Neuron (in vitro differentiated cells): Measurements from ENCODE around the gene REPIN1.

Experiments
- H2AFZ ChIP-seq: one replicate; pipeline ENCODE4 v1.6.1; 2013; ENCODE audit warnings: low read depth, mild to moderate bottlenecking, inconsistent platforms, low read length, moderate library complexity
- H3K27me3 ChIP-seq: one replicate; pipeline ENCODE4 v1.6.1; 2013; ENCODE audit warnings: low read length; ENCODE audit not compliant: insufficient read depth
- H3K36me3 ChIP-seq: one replicate; pipeline ENCODE4 v1.6.1; 2013; ENCODE audit warnings: low read length; ENCODE audit not compliant: insufficient read depth
- H3K4me1 ChIP-seq: one replicate; pipeline ENCODE4 v1.6.1; 2013; ENCODE audit warnings: low read length; ENCODE audit not compliant: insufficient read depth
- H3K4me3 ChIP-seq: 2 replicates; pipeline ENCODE4 v1.5.1; 2013; ENCODE audit warnings: mild to moderate bottlenecking, low read length, moderate library complexity
- H3K9me3 ChIP-seq: one replicate; pipeline ENCODE4 v1.6.1; 2013; ENCODE audit warnings: low read length

The REPIN1 gene

GRCh38 chr7:150330211-150330885 is 38.3 kb upstream of the REPIN1 start:
- Histone ChIP-seq H3K4me3 (no peak overlapping the region), H3K9me3 (no peaks in the 10 kb centered on the region), H3K4me1 (no peaks in the 10 kb centered on the region), H3K27me3 (peaks cover 6% of the 10 kb centered on the region), H3K36me3 (no peaks in the 10 kb centered on the region), H2AFZ (no peak overlapping the region)

GRCh38 chr7:150332852-150333635 is 35.6 kb upstream of the REPIN1 start:
- no peaks in the 10 kb centered on the region for H3K36me3 ChIP-seq
- H3K4me3 ChIP-seq, result no peak overlapping the region

GRCh38 chr7:150333659-150334058 is 35.0 kb upstream of the REPIN1 start:
- Histone ChIP-seq H3K9me3 (no peaks in the 10 kb centered on the region), H3K36me3 (no peaks in the 10 kb centered on the region), H2AFZ (no peak overlapping the region), H3K4me1 (peaks cover 2% of the 10 kb centered on the region), H3K27me3 (peaks cover 3% of the 10 kb centered on the region), H3K4me3 (no peak overlapping the region)

More at GRCh38 chr7:150332852-150333635, 35.6 kb upstream of the REPIN1 start:
- no peaks in the 10 kb centered on the region for H3K9me3 ChIP-seq
- no peak overlapping the region for H2AFZ ChIP-seq
- H3K4me1 ChIP-seq, result peaks cover 2% of the 10 kb centered on the region
- H3K27me3 ChIP-seq, result peaks cover 3% of the 10 kb centered on the region

GRCh38 chr7:150334108-150334507 is 34.5 kb upstream of the REPIN1 start:
- H3K36me3 ChIP-seq, result no peaks in the 10 kb centered on the region

GRCh38 chr7:150335108-150335773 is 33.4 kb upstream of the REPIN1 start:
- H3K9me3 ChIP-seq, result no peaks in the 10 kb centered on the region
- H3K27me3 ChIP-seq, result peaks cover 1% of the 10 kb centered on the region
- H3K4me1 ChIP-seq, result peaks cover 3% of the 10 kb centered on the region
- no peak overlapping the region for H2AFZ ChIP-seq
- H3K36me3 ChIP-seq, result no peaks in the 10 kb centered on the region
- no peak overlapping the region for H3K4me3 ChIP-seq

More at GRCh38 chr7:150334108-150334507, 34.5 kb upstream of the REPIN1 start:
- Histone ChIP-seq H3K4me3 (no peak overlapping the region), H2AFZ (no peak overlapping the region), H3K9me3 (no peaks in the 10 kb centered on the region), H3K4me1 (peaks cover 2% of the 10 kb centered on the region), H3K27me3 (peaks cover 3% of the 10 kb centered on the region)

- Histone ChIP-seq H2AFZ (no peak overlapping the region), H3K27me3 (no peaks in the 10 kb centered on the region), H3K9me3 (no peaks in the 10 kb centered on the region), H3K36me3 (no peaks in the 10 kb centered on the region), H3K4me3 (no peak overlapping the region), H3K4me1 (peaks cover 4% of the 10 kb centered on the region)
Measured at GRCh38 chr7:150335774-150336112, 32.9 kb upstream of the REPIN1 start.

- Histone ChIP-seq H3K9me3 (no peaks in the 10 kb centered on the region), H2AFZ (no peak overlapping the region), H3K36me3 (no peaks in the 10 kb centered on the region), H3K27me3 (no peaks in the 10 kb centered on the region), H3K4me1 (peaks cover 4% of the 10 kb centered on the region), H3K4me3 (no peak overlapping the region)
Measured at GRCh38 chr7:150336746-150337145, 31.9 kb upstream of the REPIN1 start.

- H2AFZ ChIP-seq, result no peak overlapping the region
- peaks cover 9% of the 10 kb centered on the region for H3K4me1 ChIP-seq
- no peaks in the 10 kb centered on the region for H3K36me3 ChIP-seq
- H3K9me3 ChIP-seq, result no peaks in the 10 kb centered on the region
- H3K27me3 ChIP-seq, result no peaks in the 10 kb centered on the region
- H3K4me3 ChIP-seq, result no peak overlapping the region
Measured at GRCh38 chr7:150337179-150337578, 31.4 kb upstream of the REPIN1 start.

- H3K36me3 ChIP-seq, result no peaks in the 10 kb centered on the region
- no peak overlapping the region for H2AFZ ChIP-seq
- no peaks in the 10 kb centered on the region for H3K9me3 ChIP-seq
- H3K4me3 ChIP-seq, result no peak overlapping the region
- H3K27me3 ChIP-seq, result no peaks in the 10 kb centered on the region
- H3K4me1 ChIP-seq, result peaks cover 9% of the 10 kb centered on the region
Measured at GRCh38 chr7:150337659-150338081, 31.0 kb upstream of the REPIN1 start.

GRCh38 chr7:150338166-150338829 is 30.3 kb upstream of the REPIN1 start:
- H3K4me3 ChIP-seq, result no peak overlapping the region
- H3K4me1 ChIP-seq, result peaks cover 9% of the 10 kb centered on the region
- H3K36me3 ChIP-seq, result no peaks in the 10 kb centered on the region
- H3K27me3 ChIP-seq, result no peaks in the 10 kb centered on the region
- no peaks in the 10 kb centered on the region for H3K9me3 ChIP-seq
- H2AFZ ChIP-seq, result no peak overlapping the region

- H2AFZ ChIP-seq, result no peak overlapping the region
- H3K36me3 ChIP-seq, result no peaks in the 10 kb centered on the region
- no peak overlapping the region for H3K4me3 ChIP-seq
- peaks cover 3% of the 10 kb centered on the region for H3K9me3 ChIP-seq
- H3K4me1 ChIP-seq, result peaks cover 9% of the 10 kb centered on the region
- no peaks in the 10 kb centered on the region for H3K27me3 ChIP-seq
Measured at GRCh38 chr7:150339409-150339809, 29.2 kb upstream of the REPIN1 start.

- no peaks in the 10 kb centered on the region for H3K36me3 ChIP-seq
- no peak overlapping the region for H2AFZ ChIP-seq
- no peaks in the 10 kb centered on the region for H3K27me3 ChIP-seq
- no peak overlapping the region for H3K4me3 ChIP-seq
- peaks cover 9% of the 10 kb centered on the region for H3K4me1 ChIP-seq
- H3K9me3 ChIP-seq, result peaks cover 3% of the 10 kb centered on the region
Measured at GRCh38 chr7:150340024-150340749, 28.4 kb upstream of the REPIN1 start.
